HG02798 (cell line): ENCODE results near the gene STAC.
"Not testable (repeated sequence)": the region's sequence is repeated elsewhere in the genome, so short reads cannot be mapped to it uniquely, and the experiment has no call there.

Experiments used
- ATAC-seq: cut with Tn5 transposase; IDR thresholded peaks from one replicate; pipeline ENCODE4 v1.9.1; 2021; ENCODE audit warnings: mild to moderate bottlenecking; ENCODE audit not compliant: unreplicated experiment, poor library complexity

The STAC gene

DNA sequence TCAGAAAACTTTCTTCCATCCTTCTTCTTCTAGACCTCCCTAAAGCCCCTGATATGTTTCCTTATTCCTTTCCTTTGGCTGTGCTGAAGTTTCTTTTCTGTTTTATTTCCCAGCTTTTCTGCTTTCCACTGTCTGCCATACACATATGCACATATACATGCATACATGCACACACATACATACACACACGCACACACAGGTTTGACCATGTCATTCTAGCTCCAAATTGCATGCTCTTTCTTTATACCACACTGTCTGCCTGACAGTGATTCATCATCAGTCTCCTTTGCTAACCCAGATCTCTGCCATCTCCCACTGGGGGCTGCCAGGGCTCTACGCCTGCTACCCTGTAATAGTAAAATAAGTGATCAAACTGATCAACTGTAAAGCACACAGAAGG lies 181.3 kb downstream of the STAC start:
- ATAC-seq, result no peak

DNA sequence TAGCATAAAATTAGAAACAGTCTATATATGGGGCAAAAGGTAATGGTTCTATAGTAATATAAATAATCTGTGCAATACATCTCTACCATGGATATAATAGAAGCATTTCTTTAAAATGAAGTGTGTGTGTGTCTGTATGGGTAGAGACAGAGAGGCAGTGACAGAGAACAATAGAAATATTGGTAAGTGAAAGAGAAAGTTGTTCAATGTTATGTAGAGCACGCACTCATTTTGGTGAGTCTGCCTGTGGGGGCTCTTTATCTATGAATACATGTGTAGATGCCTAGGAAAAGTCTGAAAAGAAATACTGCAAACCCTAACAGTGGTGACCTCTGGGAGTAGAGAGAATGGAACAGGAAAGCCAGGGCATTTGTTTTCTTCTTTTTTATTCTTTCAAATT lies 182.6 kb downstream of the STAC start:
- no peak for ATAC-seq

DNA sequence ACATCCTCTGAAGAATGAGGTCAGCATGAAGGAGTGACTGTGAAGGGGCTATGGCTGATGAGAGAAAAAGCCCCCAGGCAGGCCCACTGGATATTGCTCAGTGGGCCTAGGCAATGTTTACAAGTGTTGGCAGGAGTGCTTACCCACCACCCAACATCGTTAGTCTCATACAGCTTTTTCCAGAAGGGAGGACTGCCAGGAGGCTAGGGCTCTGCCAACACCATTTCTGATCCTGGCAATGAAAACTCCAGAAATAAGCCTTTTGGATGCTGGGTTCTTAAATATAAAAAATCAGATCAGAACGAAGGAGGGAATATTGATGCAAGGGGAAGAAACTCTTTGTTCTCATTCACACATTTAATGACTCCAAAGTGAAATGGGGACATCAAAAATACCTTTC lies 194.9 kb downstream of the STAC start:
- ATAC-seq, result no peak

DNA sequence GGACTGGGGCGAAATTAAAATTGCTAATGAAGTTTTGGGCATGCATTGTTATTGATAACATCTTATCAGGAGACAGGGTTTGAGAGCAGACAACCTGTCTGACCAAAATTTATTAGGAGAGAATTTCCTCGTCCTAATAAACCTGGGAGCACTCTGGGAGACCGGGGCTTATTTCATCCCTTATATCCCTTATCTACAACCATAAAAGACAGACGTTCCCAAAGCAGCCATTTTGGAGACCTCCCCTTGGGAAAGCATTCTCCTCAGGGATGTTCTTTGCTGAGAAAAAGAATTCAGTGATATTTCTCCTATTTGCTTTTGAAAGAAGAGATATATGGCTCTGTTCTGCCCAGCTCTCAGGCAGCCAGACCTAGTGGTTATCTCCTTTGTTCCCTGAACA lies 198.1 kb downstream of the STAC start:
- not testable (repeated sequence) for ATAC-seq

DNA sequence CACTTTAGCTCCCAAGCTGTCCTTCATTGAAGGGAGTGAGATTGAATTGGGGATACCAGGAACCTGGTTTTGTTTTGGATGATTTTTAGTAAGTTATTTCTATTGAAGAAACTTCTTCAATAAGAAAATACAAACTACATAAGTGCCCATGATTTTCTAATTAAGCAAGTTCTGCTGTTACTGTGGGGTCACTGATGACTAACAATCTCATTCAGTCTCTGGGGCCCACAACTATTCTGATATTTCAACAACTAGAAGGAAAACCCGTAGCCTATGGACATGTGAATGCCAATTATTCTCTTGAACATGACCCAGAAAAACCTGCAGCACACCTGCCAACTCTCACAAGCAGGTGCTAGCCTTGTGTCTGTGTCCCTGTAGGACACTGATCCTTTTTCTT lies 199.4 kb downstream of the STAC start:
- ATAC-seq, result no peak

DNA sequence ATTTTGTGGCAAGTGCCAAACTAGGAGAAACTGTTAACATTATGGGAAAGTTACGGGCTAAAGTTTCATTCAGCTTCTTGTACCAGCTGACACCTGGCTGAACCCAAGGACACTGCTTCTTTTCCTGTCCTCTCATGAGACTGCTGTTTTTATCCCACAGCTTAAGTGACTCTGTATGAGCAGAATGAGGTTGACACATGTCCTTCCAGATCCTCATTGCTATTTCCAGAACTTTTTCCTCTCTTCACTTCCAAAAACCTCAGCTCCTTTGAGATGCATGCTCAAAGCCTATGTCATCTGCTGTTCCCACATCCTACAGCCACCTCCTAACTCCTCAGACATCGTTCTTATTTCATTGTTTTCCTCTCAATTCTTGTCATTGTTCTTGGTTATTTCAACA lies 200.4 kb downstream of the STAC start:
- ATAC-seq, result no peak

DNA sequence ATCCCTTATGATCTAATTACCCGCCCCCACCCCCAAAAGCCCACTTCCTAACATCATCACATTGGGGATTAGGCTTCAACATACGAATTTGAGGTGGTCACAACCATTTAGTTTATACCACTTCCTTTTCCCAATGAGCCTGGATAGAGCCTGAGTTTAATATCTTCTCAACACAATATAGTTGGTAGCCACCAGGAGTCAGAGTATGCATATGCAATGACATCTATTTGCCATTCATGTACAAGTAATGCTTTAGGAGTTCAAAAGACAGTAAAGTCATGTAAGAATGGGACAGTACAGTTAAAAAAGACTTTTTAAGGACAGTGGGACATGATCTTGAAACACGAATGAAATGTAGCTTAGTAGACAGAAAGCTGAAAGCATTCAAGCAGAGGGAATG lies 211.7 kb downstream of the STAC start:
- no peak for ATAC-seq

DNA sequence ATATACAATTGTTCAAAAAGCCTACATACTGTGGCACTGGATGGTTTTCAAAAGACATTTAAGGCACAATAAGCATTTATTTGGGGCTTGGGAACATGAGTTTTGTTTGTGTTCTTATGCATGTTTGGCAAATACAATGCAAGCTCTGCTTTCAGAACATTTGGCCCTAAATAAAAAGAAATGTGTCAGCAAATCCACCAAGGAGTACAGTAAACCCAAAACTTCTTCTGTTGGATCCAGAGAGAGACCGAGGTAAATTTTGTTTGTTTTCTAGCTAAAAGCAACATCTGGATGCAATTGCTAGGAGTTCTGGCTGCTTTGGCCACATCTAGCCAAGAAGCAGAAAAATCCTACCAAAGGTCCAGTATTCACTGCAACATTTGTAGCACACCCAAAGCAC lies 215.2 kb downstream of the STAC start:
- no peak for ATAC-seq

DNA sequence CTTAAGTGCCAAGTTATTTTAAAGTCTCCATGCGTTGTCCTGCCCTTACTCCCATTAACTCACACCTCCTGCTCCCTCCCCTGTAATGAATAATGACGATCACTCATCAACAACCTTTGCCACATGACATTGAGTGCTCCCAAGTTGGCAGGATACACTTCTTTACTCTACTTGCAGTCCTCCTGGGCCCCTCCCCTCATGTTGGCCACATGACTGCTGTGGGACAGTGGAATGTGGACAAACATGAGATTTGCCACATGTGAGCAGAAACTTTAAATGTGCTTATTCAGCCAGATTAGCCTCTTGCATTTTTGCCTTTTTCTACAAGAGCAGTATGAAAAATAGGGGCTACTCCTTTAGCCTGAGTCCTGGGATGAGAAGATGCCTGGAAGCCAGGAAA lies 216.1 kb downstream of the STAC start:
- ATAC-seq, result no peak

DNA sequence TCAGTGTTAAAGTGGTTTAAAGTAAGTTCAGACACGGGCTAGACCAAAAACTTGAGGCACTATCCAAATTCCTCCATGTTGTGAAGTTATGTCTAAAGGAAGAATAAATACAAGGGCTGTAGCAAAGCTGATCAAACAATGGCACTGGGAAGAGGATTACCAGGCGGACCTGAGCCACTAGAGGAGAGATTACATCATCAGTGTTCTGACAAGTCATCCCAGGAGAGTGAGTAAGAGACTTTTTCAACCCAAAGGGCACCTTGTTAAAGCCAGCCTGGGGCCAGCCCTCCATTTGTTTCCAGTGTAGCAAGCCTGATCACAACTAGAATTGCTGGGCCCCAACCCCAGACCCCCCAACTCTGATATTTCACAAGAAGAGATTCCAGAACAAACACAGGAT lies 217.1 kb downstream of the STAC start:
- ATAC-seq, result no peak
